ENCODE results near the gene MRS2.

MRS2 gene

GRCh38 chr6:24458941-24459340, 56.2 kb downstream of the MRS2 start:
- 87% methylated on average over 2 of the region's 2 CpGs for WGBS
- H3K4ac ChIP-seq (ENCODE audit: low read depth in 1 of 2, low read length in 2 of 2), result no peak overlapping the region
- no peaks in the 10 kb centered on the region for H3K27me3 ChIP-seq (ENCODE audit: control insufficient read depth in 1 of 2, insufficient read depth in 1 of 2, low read length in 2 of 2)
- no peak overlapping the region for H3K14ac ChIP-seq (ENCODE audit: low read length in 2 of 2)
- H3K4me2 ChIP-seq (ENCODE audit: low read length, poor library complexity, severe bottlenecking), result no peak overlapping the region
- no peak overlapping the region for H3K27ac ChIP-seq (ENCODE audit: low read length, poor library complexity, severe bottlenecking)
- H3K79me1 ChIP-seq (replicated peaks; ENCODE audit: low read length, poor library complexity, severe bottlenecking), result no peaks in the 10 kb centered on the region
- H4K91ac ChIP-seq (ENCODE audit: low read length), result no peak overlapping the region
- no peaks in the 10 kb centered on the region for H3K4me1 ChIP-seq (ENCODE audit: control insufficient read depth, insufficient read depth, low read depth, low read length)
- DNase-seq, result no peak
- no peaks in the 10 kb centered on the region for H3K36me3 ChIP-seq (ENCODE audit: control insufficient read depth in 1 of 2, insufficient read depth in 2 of 2, low read depth in 1 of 2, low read length in 2 of 2)
- no peak overlapping the region for H2BK5ac ChIP-seq (ENCODE audit: low read depth, low read length, poor library complexity, severe bottlenecking)
- H2BK120ac ChIP-seq (ENCODE audit: low read depth, low read length), result no peak overlapping the region
- H2AFZ ChIP-seq (ENCODE audit: low read depth, low read length), result no peak overlapping the region
- H2BK12ac ChIP-seq (ENCODE audit: low read length in 2 of 2), result no peak overlapping the region
- H3K18ac ChIP-seq (ENCODE audit: low read depth in 1 of 2, low read length in 2 of 2), result no peak overlapping the region
- no peak overlapping the region for H4K8ac ChIP-seq (ENCODE audit: low read length)
- H2AK5ac ChIP-seq (ENCODE audit: low read length, severe bottlenecking), result no peak overlapping the region
- no peak overlapping the region for H3K23ac ChIP-seq (ENCODE audit: low read length in 2 of 2)
- H3K4me3 ChIP-seq (ENCODE audit: insufficient read depth in 1 of 2, low read depth in 1 of 2, low read length in 2 of 2), result no peak overlapping the region
- no peak overlapping the region for H3K9ac ChIP-seq (ENCODE audit: low read length)
- H3K9me3 ChIP-seq (ENCODE audit: control insufficient read depth, low read length), result no peaks in the 10 kb centered on the region
- no peak overlapping the region for H2BK15ac ChIP-seq (ENCODE audit: low read depth, poor library complexity, severe bottlenecking)

GRCh38 chr6:24460966-24461365, 58.2 kb downstream of the MRS2 start:
- Histone ChIP-seq H2BK120ac (ENCODE audit: low read depth, low read length) (no peak overlapping the region), H3K36me3 (ENCODE audit: control insufficient read depth in 1 of 2, insufficient read depth in 2 of 2, low read depth in 1 of 2, low read length in 2 of 2) (no peaks in the 10 kb centered on the region), H3K4me2 (ENCODE audit: low read length, poor library complexity, severe bottlenecking) (no peak overlapping the region), H2AFZ (ENCODE audit: low read depth, low read length) (no peak overlapping the region), H3K18ac (ENCODE audit: low read depth in 1 of 2, low read length in 2 of 2) (no peak overlapping the region), H4K91ac (ENCODE audit: low read length) (no peak overlapping the region), H2BK12ac (ENCODE audit: low read length in 2 of 2) (no peak overlapping the region), H3K9ac (ENCODE audit: low read length) (no peak overlapping the region), H2BK15ac (ENCODE audit: low read depth, poor library complexity, severe bottlenecking) (no peak overlapping the region), H3K4me3 (ENCODE audit: insufficient read depth in 1 of 2, low read depth in 1 of 2, low read length in 2 of 2) (no peak overlapping the region), H2AK5ac (ENCODE audit: low read length, severe bottlenecking) (no peak overlapping the region), H3K23ac (ENCODE audit: low read length in 2 of 2) (no peak overlapping the region), H4K8ac (ENCODE audit: low read length) (no peak overlapping the region), H3K27ac (ENCODE audit: low read length, poor library complexity, severe bottlenecking) (no peak overlapping the region), H3K4ac (ENCODE audit: low read depth in 1 of 2, low read length in 2 of 2) (no peak overlapping the region), H2BK5ac (ENCODE audit: low read depth, low read length, poor library complexity, severe bottlenecking) (no peak overlapping the region), H3K9me3 (ENCODE audit: control insufficient read depth, low read length) (no peaks in the 10 kb centered on the region), H3K27me3 (ENCODE audit: control insufficient read depth in 1 of 2, insufficient read depth in 1 of 2, low read length in 2 of 2) (no peaks in the 10 kb centered on the region), H3K14ac (ENCODE audit: low read length in 2 of 2) (no peak overlapping the region), H3K79me1 (replicated peaks; ENCODE audit: low read length, poor library complexity, severe bottlenecking) (no peaks in the 10 kb centered on the region), H3K4me1 (ENCODE audit: control insufficient read depth, insufficient read depth, low read depth, low read length) (no peaks in the 10 kb centered on the region)
- WGBS, result 95% methylated on average over 4 of the region's 4 CpGs
- DNase-seq, result no peak

- Histone ChIP-seq H2BK15ac (ENCODE audit: low read depth, poor library complexity, severe bottlenecking) (no peak overlapping the region), H3K4me2 (ENCODE audit: low read length, poor library complexity, severe bottlenecking) (no peak overlapping the region), H2BK120ac (ENCODE audit: low read depth, low read length) (no peak overlapping the region), H3K36me3 (ENCODE audit: control insufficient read depth in 1 of 2, insufficient read depth in 2 of 2, low read depth in 1 of 2, low read length in 2 of 2) (no peaks in the 10 kb centered on the region), H3K18ac (ENCODE audit: low read depth in 1 of 2, low read length in 2 of 2) (no peak overlapping the region), H3K4me1 (ENCODE audit: control insufficient read depth, insufficient read depth, low read depth, low read length) (no peaks in the 10 kb centered on the region), H3K27me3 (ENCODE audit: control insufficient read depth in 1 of 2, insufficient read depth in 1 of 2, low read length in 2 of 2) (no peaks in the 10 kb centered on the region), H4K8ac (ENCODE audit: low read length) (no peak overlapping the region), H2AFZ (ENCODE audit: low read depth, low read length) (no peak overlapping the region), H3K9me3 (ENCODE audit: control insufficient read depth, low read length) (no peaks in the 10 kb centered on the region), H3K4me3 (ENCODE audit: insufficient read depth in 1 of 2, low read depth in 1 of 2, low read length in 2 of 2) (no peak overlapping the region), H4K91ac (ENCODE audit: low read length) (no peak overlapping the region), H3K23ac (ENCODE audit: low read length in 2 of 2) (no peak overlapping the region), H2BK5ac (ENCODE audit: low read depth, low read length, poor library complexity, severe bottlenecking) (no peak overlapping the region), H2AK5ac (ENCODE audit: low read length, severe bottlenecking) (no peak overlapping the region), H3K9ac (ENCODE audit: low read length) (no peak overlapping the region), H2BK12ac (ENCODE audit: low read length in 2 of 2) (no peak overlapping the region), H3K4ac (ENCODE audit: low read depth in 1 of 2, low read length in 2 of 2) (no peak overlapping the region), H3K14ac (ENCODE audit: low read length in 2 of 2) (no peak overlapping the region), H3K79me1 (replicated peaks; ENCODE audit: low read length, poor library complexity, severe bottlenecking) (no peaks in the 10 kb centered on the region), H3K27ac (ENCODE audit: low read length, poor library complexity, severe bottlenecking) (no peak overlapping the region)
- WGBS, result 88% methylated on average over 4 of the region's 11 CpGs
- no peak for DNase-seq
Measured at GRCh38 chr6:24464253-24465038, 61.7 kb downstream of the MRS2 start.

- Histone ChIP-seq H3K4ac (ENCODE audit: low read depth in 1 of 2, low read length in 2 of 2) (no peak overlapping the region), H2AK5ac (ENCODE audit: low read length, severe bottlenecking) (no peak overlapping the region), H3K4me3 (ENCODE audit: insufficient read depth in 1 of 2, low read depth in 1 of 2, low read length in 2 of 2) (no peak overlapping the region), H3K4me1 (ENCODE audit: control insufficient read depth, insufficient read depth, low read depth, low read length) (no peaks in the 10 kb centered on the region), H3K79me1 (replicated peaks; ENCODE audit: low read length, poor library complexity, severe bottlenecking) (no peaks in the 10 kb centered on the region), H3K9me3 (ENCODE audit: control insufficient read depth, low read length) (no peaks in the 10 kb centered on the region), H3K27me3 (ENCODE audit: control insufficient read depth in 1 of 2, insufficient read depth in 1 of 2, low read length in 2 of 2) (no peaks in the 10 kb centered on the region), H2BK120ac (ENCODE audit: low read depth, low read length) (no peak overlapping the region), H3K14ac (ENCODE audit: low read length in 2 of 2) (no peak overlapping the region), H3K23ac (ENCODE audit: low read length in 2 of 2) (no peak overlapping the region), H2BK5ac (ENCODE audit: low read depth, low read length, poor library complexity, severe bottlenecking) (no peak overlapping the region), H4K8ac (ENCODE audit: low read length) (no peak overlapping the region), H2AFZ (ENCODE audit: low read depth, low read length) (no peak overlapping the region), H3K36me3 (ENCODE audit: control insufficient read depth in 1 of 2, insufficient read depth in 2 of 2, low read depth in 1 of 2, low read length in 2 of 2) (no peaks in the 10 kb centered on the region), H4K91ac (ENCODE audit: low read length) (no peak overlapping the region), H3K27ac (ENCODE audit: low read length, poor library complexity, severe bottlenecking) (no peak overlapping the region), H3K18ac (ENCODE audit: low read depth in 1 of 2, low read length in 2 of 2) (no peak overlapping the region), H2BK12ac (ENCODE audit: low read length in 2 of 2) (no peak overlapping the region), H3K4me2 (ENCODE audit: low read length, poor library complexity, severe bottlenecking) (no peak overlapping the region), H3K9ac (ENCODE audit: low read length) (no peak overlapping the region), H2BK15ac (ENCODE audit: low read depth, poor library complexity, severe bottlenecking) (no peak overlapping the region)
- WGBS, result 89% methylated on average over 3 of the region's 7 CpGs
- DNase-seq, result no peak
Measured at GRCh38 chr6:24469811-24470210, 67.1 kb downstream of the MRS2 start.

All from mesenchymal stem cell (in vitro differentiated cells and primary cell).